Measurements from ENCODE around the gene RASA1. TPM values are rescaled to one million over a fixed set of nuclear protein-coding genes. Genes with fewer than 3 reads are reported as not detected.
"Not testable (repeated sequence)": the region's sequence is repeated elsewhere in the genome, so short reads cannot be mapped to it uniquely, and the experiment has no call there.

RASA1 gene
- total RNA-seq, 2 donors from 2014 or later, result 50.9 to 63.0 TPM

- H3K9me3 Mint-ChIP-seq, result no peaks in the 10 kb centered on the region
- peaks cover 11% of the 10 kb centered on the region for H3K4me1 ChIP-seq (ENCODE audit: control insufficient read depth, insufficient read depth, low read length)
- H3K4me3 Mint-ChIP-seq, result peak overlapping the region; percentile 98
- peaks cover 13% of the 10 kb centered on the region for H3K36me3 ChIP-seq (ENCODE audit: control insufficient read depth, insufficient read depth, low read length)
- peak overlapping the region; percentile 78 for H3K9ac ChIP-seq (ENCODE audit: extremely low read depth, low read length, poor library complexity, severe bottlenecking)
- H3K36me3 Mint-ChIP-seq (ENCODE audit: low read depth), result peaks cover 15% of the 10 kb centered on the region
- no peaks in the 10 kb centered on the region for H3K27me3 ChIP-seq (ENCODE audit: control insufficient read depth, insufficient read depth, low read length, poor library complexity, severe bottlenecking)
- peak; percentile 89 for DNase-seq
- H3K27me3 Mint-ChIP-seq (ENCODE audit: insufficient read depth), result no peaks in the 10 kb centered on the region
- peak overlapping the region; percentile 93 for H3K27ac Mint-ChIP-seq
- TF ChIP-seq, protein P1, sequence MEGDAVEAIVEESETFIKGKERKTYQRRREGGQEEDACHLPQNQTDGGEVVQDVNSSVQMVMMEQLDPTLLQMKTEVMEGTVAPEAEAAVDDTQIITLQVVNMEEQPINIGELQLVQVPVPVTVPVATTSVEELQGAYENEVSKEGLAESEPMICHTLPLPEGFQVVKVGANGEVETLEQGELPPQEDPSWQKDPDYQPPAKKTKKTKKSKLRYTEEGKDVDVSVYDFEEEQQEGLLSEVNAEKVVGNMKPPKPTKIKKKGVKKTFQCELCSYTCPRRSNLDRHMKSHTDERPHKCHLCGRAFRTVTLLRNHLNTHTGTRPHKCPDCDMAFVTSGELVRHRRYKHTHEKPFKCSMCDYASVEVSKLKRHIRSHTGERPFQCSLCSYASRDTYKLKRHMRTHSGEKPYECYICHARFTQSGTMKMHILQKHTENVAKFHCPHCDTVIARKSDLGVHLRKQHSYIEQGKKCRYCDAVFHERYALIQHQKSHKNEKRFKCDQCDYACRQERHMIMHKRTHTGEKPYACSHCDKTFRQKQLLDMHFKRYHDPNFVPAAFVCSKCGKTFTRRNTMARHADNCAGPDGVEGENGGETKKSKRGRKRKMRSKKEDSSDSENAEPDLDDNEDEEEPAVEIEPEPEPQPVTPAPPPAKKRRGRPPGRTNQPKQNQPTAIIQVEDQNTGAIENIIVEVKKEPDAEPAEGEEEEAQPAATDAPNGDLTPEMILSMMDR (conservative IDR thresholded peaks at IDR 0.05), result no peak
- H3K4me3 ChIP-seq (ENCODE audit: low read length), result peak overlapping the region; percentile 100
- peak overlapping the region; percentile 90 for H3K27ac ChIP-seq (ENCODE audit: low read depth, low read length)
- no peaks in the 10 kb centered on the region for H3K9me3 ChIP-seq (ENCODE audit: control insufficient read depth, low read length)
- peaks cover 37% of the 10 kb centered on the region for H3K4me1 Mint-ChIP-seq
- WGBS, 2 experiments (ENCODE audit: insufficient coverage in 1 of 2, insufficient read length in 1 of 2), result 0% methylated on average over 15 to 49 of the region's 49 CpGs
These were observed 665 bp downstream of the RASA1 start for GRCh38 chr5:87268126-87268969.

DNA sequence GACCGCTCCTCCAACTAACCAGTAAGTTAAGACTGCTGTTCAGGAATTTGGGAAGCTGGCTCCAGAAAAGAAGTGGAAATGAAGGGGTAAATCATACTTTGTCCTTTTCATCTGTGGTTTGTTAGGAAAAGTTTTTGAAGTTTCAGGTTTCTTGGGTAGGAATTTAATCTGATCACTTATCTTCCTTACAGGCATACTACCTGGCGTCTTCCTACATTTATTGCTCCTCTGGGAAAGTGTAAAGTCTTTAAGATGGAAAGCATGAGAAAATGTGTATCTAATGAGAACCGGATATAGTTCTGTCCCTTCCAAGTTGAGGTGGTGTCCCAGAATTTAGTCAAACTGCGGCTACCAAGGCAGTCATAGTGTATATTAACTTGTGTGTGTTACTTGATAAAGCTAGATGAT is 1.3 kb downstream of the RASA1 start:
- no peak overlapping the region for H3K27ac ChIP-seq (ENCODE audit: low read depth, low read length)
- H3K27me3 Mint-ChIP-seq (ENCODE audit: insufficient read depth), result no peaks in the 10 kb centered on the region
- DNase-seq, result no peak
- peaks cover 16% of the 10 kb centered on the region for H3K36me3 Mint-ChIP-seq (ENCODE audit: low read depth)
- no peaks in the 10 kb centered on the region for H3K27me3 ChIP-seq (ENCODE audit: control insufficient read depth, insufficient read depth, low read length, poor library complexity, severe bottlenecking)
- no peaks in the 10 kb centered on the region for H3K9me3 Mint-ChIP-seq
- 13 to 18% methylated on average over 2 to 4 of the region's 4 CpGs for WGBS, 2 experiments (ENCODE audit: insufficient coverage in 1 of 2, insufficient read length in 1 of 2)
- H3K4me1 Mint-ChIP-seq, result peaks cover 32% of the 10 kb centered on the region
- H3K9ac ChIP-seq (ENCODE audit: extremely low read depth, low read length, poor library complexity, severe bottlenecking), result peak overlapping the region; percentile 78
- peaks cover 11% of the 10 kb centered on the region for H3K4me1 ChIP-seq (ENCODE audit: control insufficient read depth, insufficient read depth, low read length)
- TF ChIP-seq, protein P1 (conservative IDR thresholded peaks at IDR 0.05), result no peak
- H3K4me3 ChIP-seq (ENCODE audit: low read length), result peak overlapping the region; percentile 100
- peak overlapping the region; percentile 98 for H3K4me3 Mint-ChIP-seq
- H3K36me3 ChIP-seq (ENCODE audit: control insufficient read depth, insufficient read depth, low read length), result peaks cover 19% of the 10 kb centered on the region
- no peaks in the 10 kb centered on the region for H3K9me3 ChIP-seq (ENCODE audit: control insufficient read depth, low read length)
- H3K27ac Mint-ChIP-seq, result peak overlapping the region; percentile 93

DNA sequence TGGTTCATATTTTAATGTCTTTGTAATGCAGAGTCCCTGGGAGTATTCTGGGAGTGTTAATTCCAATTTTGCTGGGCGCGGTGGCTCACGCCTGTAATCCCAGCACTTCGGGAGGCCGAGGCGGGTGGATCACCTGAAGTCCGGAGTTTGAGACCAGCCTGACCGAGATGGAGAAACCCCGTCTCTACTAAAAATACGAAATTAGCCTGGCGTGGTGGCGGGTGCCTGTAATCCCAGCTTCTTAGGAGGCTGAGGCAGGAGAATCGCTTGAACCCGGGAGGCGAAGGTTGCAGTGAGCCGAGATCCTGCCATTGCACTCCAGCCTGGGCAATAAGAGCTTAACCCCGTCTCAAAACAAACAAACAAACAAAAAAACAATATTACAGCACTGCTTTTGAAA is 3.2 kb downstream of the RASA1 start:
- 86 to 97% methylated on average over 10 to 17 of the region's 17 CpGs for WGBS, 2 experiments (ENCODE audit: insufficient coverage in 1 of 2, insufficient read length in 1 of 2)
- H3K27ac ChIP-seq (ENCODE audit: low read depth, low read length); H3K4me3 ChIP-seq (ENCODE audit: low read length); H3K4me1 ChIP-seq (ENCODE audit: control insufficient read depth, insufficient read depth, low read length); H3K27me3 Mint-ChIP-seq (ENCODE audit: insufficient read depth); H3K27me3 ChIP-seq (ENCODE audit: control insufficient read depth, insufficient read depth, low read length, poor library complexity, severe bottlenecking); H3K9me3 Mint-ChIP-seq; H3K27ac Mint-ChIP-seq; H3K9me3 ChIP-seq (ENCODE audit: control insufficient read depth, low read length); H3K9ac ChIP-seq (ENCODE audit: extremely low read depth, low read length, poor library complexity, severe bottlenecking); DNase-seq: not testable (repeated sequence)
- Mint-ChIP-seq H3K36me3 (ENCODE audit: low read depth) (peaks cover 16% of the 10 kb centered on the region), H3K4me1 (peaks cover 22% of the 10 kb centered on the region), H3K4me3 (peak overlapping the region; percentile 98)
- peaks cover 27% of the 10 kb centered on the region for H3K36me3 ChIP-seq (ENCODE audit: control insufficient read depth, insufficient read depth, low read length)
